ENCODE data around the gene MTRR. TPM values are rescaled to one million over a fixed set of nuclear protein-coding genes. Genes with fewer than 3 reads are reported as not detected.

The MTRR gene
- polyA plus RNA-seq, 3 donors, result 18.0 to 25.5 (median 22.1) TPM

DNA sequence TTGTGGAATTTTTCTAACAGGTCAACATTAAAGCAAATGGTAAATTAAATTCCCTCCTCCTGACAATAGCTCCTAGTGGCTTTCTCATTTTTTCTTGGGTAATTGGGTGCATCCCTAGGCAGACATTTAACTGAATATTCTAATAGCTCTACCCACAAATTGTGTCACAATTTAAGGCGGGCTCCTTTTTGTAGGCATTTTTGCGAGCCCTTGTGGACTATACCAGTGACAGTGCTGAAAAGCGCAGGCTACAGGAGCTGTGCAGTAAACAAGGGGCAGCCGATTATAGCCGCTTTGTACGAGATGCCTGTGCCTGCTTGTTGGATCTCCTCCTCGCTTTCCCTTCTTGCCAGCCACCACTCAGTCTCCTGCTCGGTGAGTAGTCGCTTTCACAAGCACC lies 20.0 kb downstream of the MTRR start:
- peaks cover 0 to 3% (median 0%) of the 10 kb centered on the region in 7 donors for H3K9me3 Mint-ChIP-seq
- Histone ChIP-seq H3K4me3 (replicated peaks in 1 of 3; ENCODE audit: low read depth in 2 of 3, low read length in 3 of 3) (no peak overlapping the region), H3K36me3 (replicated peaks in 1 of 2; ENCODE audit: control insufficient read depth in 1 of 2, insufficient read depth in 2 of 2, low read length in 2 of 2) (peaks cover 77 to 93% of the 10 kb centered on the region in 2 donors), H2AFZ (ENCODE audit: insufficient read depth, low read depth, low read length, poor library complexity, severe bottlenecking) (no peak overlapping the region), H3K9me3 (replicated peaks in 1 of 2; ENCODE audit: control insufficient read depth in 1 of 2, insufficient read depth in 1 of 2, low read length in 2 of 2) (no peaks in the 10 kb centered on the region), H3K9ac (ENCODE audit: insufficient read depth, low read length, poor library complexity, severe bottlenecking) (no peak overlapping the region), H3K79me2 (ENCODE audit: insufficient read depth, low read length) (no peaks in the 10 kb centered on the region), H4K20me1 (ENCODE audit: insufficient read depth, low read length) (peaks cover 3% of the 10 kb centered on the region), H3K4me2 (replicated peaks; ENCODE audit: extremely low read depth, low read length, poor library complexity, severe bottlenecking) (no peak overlapping the region), H3K4me1 (ENCODE audit: control insufficient read depth in 1 of 2, insufficient read depth in 2 of 2, low read length in 2 of 2) (no peaks in the 10 kb centered on the region), H3K27ac (ENCODE audit: low read depth in 1 of 2, low read length in 2 of 2) (no peak overlapping the region), H3K27me3 (ENCODE audit: control insufficient read depth in 2 of 2, insufficient read depth in 2 of 2, low read length in 2 of 2) (no peaks in the 10 kb centered on the region)
- TF ChIP-seq CTCF (IDR thresholded peaks at IDR 0.05), result no peak
- no peak for DNase-seq
- H3K4me3 Mint-ChIP-seq, result no peak overlapping the region
- H3K36me3 Mint-ChIP-seq, result peaks cover 73 to 91% of the 10 kb centered on the region in 2 donors
- H3K27ac Mint-ChIP-seq, result peak overlapping the region in 2 of 7 donors; percentile 27 to 82
- no peaks in the 10 kb centered on the region for H3K4me1 Mint-ChIP-seq
- WGBS (ENCODE audit: insufficient coverage), result 85% methylated on average over 6 of the region's 9 CpGs
- intact Hi-C loops (cut with micrococcal nuclease), result no loop called here
- no peaks in the 10 kb centered on the region for H3K27me3 Mint-ChIP-seq (ENCODE audit: low read depth in 3 of 3)

- Histone ChIP-seq H2AFZ (ENCODE audit: insufficient read depth, low read depth, low read length, poor library complexity, severe bottlenecking) (no peak overlapping the region), H3K36me3 (replicated peaks in 1 of 2; ENCODE audit: control insufficient read depth in 1 of 2, insufficient read depth in 2 of 2, low read length in 2 of 2) (peaks cover 89 to 99% of the 10 kb centered on the region in 2 donors), H4K20me1 (ENCODE audit: insufficient read depth, low read length) (no peaks in the 10 kb centered on the region), H3K4me2 (replicated peaks; ENCODE audit: extremely low read depth, low read length, poor library complexity, severe bottlenecking) (no peak overlapping the region), H3K9me3 (replicated peaks in 1 of 2; ENCODE audit: control insufficient read depth in 1 of 2, insufficient read depth in 1 of 2, low read length in 2 of 2) (no peaks in the 10 kb centered on the region), H3K79me2 (ENCODE audit: insufficient read depth, low read length) (no peaks in the 10 kb centered on the region), H3K9ac (ENCODE audit: insufficient read depth, low read length, poor library complexity, severe bottlenecking) (no peak overlapping the region), H3K4me3 (replicated peaks in 1 of 3; ENCODE audit: low read depth in 2 of 3, low read length in 3 of 3) (no peak overlapping the region), H3K27me3 (ENCODE audit: control insufficient read depth in 2 of 2, insufficient read depth in 2 of 2, low read length in 2 of 2) (no peaks in the 10 kb centered on the region), H3K4me1 (ENCODE audit: control insufficient read depth in 1 of 2, insufficient read depth in 2 of 2, low read length in 2 of 2) (no peaks in the 10 kb centered on the region), H3K27ac (ENCODE audit: low read depth in 1 of 2, low read length in 2 of 2) (no peak overlapping the region)
- Mint-ChIP-seq H3K36me3 (peaks cover 84 to 90% of the 10 kb centered on the region in 2 donors), H3K27ac (no peak overlapping the region), H3K4me1 (no peaks in the 10 kb centered on the region), H3K9me3 (peaks cover 0 to 3% (median 0%) of the 10 kb centered on the region in 7 donors), H3K27me3 (ENCODE audit: low read depth in 3 of 3) (no peaks in the 10 kb centered on the region), H3K4me3 (no peak overlapping the region)
- TF ChIP-seq CTCF (IDR thresholded peaks at IDR 0.05), result no peak
- intact Hi-C loops (cut with micrococcal nuclease), result no loop called here
- WGBS (ENCODE audit: insufficient coverage), result 100% methylated on average over 1 of the region's 5 CpGs
- DNase-seq, result no peak
Observed at GRCh38 chr5:7894439-7894838, 25.5 kb downstream of the MTRR start.
